Fibroblast of lung (primary cell): ENCODE data around the gene MRI1. TPM values are rescaled to one million over a fixed set of nuclear protein-coding genes. Genes with fewer than 3 reads are reported as not detected.

Source experiments
- DNase-seq, 2 donors: peaks; one replicate each; pipeline versions ENCODE4 v3.0.0 to v3.0.0-alpha.2; 2010; ENCODE audit warnings: low read depth in 2 of 2
- H2AFZ ChIP-seq: 2 replicates; pipeline ENCODE4 v1.5.1; 2012; ENCODE audit warnings: low read length, control low read depth, inconsistent platforms
- H3K27ac ChIP-seq: 2 replicates; pipeline ENCODE4 v1.5.1; 2011; ENCODE audit warnings: low read length, control low read depth; ENCODE audit not compliant: insufficient read depth
- H3K27me3 ChIP-seq: 2 replicates; pipeline ENCODE4 v1.5.1; 2011; ENCODE audit warnings: mild to moderate bottlenecking, low read length; ENCODE audit not compliant: control insufficient read depth, insufficient read depth
- H3K36me3 ChIP-seq: 2 replicates; pipeline ENCODE4 v1.5.1; 2011; ENCODE audit warnings: low read length; ENCODE audit not compliant: control insufficient read depth, insufficient read depth
- H3K4me1 ChIP-seq: 2 replicates; pipeline ENCODE4 v1.5.1; 2011; ENCODE audit warnings: low read length; ENCODE audit not compliant: control insufficient read depth, insufficient read depth; ENCODE audit errors: extremely low read depth
- H3K4me2 ChIP-seq: 2 replicates; pipeline ENCODE4 v1.5.1; 2011; ENCODE audit warnings: low read length, control low read depth; ENCODE audit not compliant: insufficient read depth; ENCODE audit errors: extremely low read depth
- H3K4me3 ChIP-seq, 4 experiments: fragments of 200-600 bp in 1 of 4; sonication (generic) in 1 of 4; replicated peaks in 1 of 4; 2 replicates each; pipeline ENCODE4 v1.5.1; 2011 to 2016; ENCODE audit warnings: low read length in 4 of 4, low read depth in 3 of 4, mild to moderate bottlenecking in 3 of 4, control low read depth in 2 of 4, inconsistent platforms in 1 of 4, mixed read lengths in 1 of 4; ENCODE audit not compliant: insufficient read depth in 1 of 4; ENCODE audit errors: control extremely low read depth in 1 of 4
- H3K79me2 ChIP-seq: 2 replicates; pipeline ENCODE4 v1.5.1; 2012; ENCODE audit warnings: mild to moderate bottlenecking, low read length, inconsistent platforms; ENCODE audit not compliant: control insufficient read depth, insufficient read depth
- H3K9ac ChIP-seq: 2 replicates; pipeline ENCODE4 v1.5.1; 2011; ENCODE audit warnings: mild to moderate bottlenecking, low read length, control low read depth; ENCODE audit not compliant: insufficient read depth
- H3K9me3 ChIP-seq: 2 replicates; pipeline ENCODE4 v1.5.1; 2012; ENCODE audit warnings: low read depth, low read length; ENCODE audit not compliant: control insufficient read depth, insufficient read depth
- H4K20me1 ChIP-seq: 2 replicates; pipeline ENCODE4 v1.5.1; 2011; ENCODE audit warnings: low read length; ENCODE audit not compliant: control insufficient read depth, insufficient read depth; ENCODE audit errors: extremely low read depth
- EZH2 ChIP-seq: IDR thresholded peaks from 2 replicates; pipeline ENCODE4 v1.5.1; 2012; ENCODE audit warnings: low read length, control low read depth, mild to moderate bottlenecking; ENCODE audit errors: missing control alignments
- polyA plus RNA-seq, 2 donors: library from polyadenylated mRNA; depleted of rRNA in 1 of 2; stranded (reverse) in 1 of 2; unstranded in 1 of 2; fragments of >200 nt; gene quantifications; 2 replicates each; pipeline ENCODE4 v1.2.1, GENCODE V29; 2011 to 2012; ENCODE audit warnings: missing spikeins in 1 of 2
- total RNA-seq: library from RNA; depleted of rRNA; stranded (reverse); fragments of >200 nt; gene quantifications from 2 replicates; pipeline ENCODE4 v1.2.1, GENCODE V29; 2014
- TF ChIP-seq, protein P1 (sequence below), 2 donors: IDR thresholded peaks in 1 of 2; conservative IDR thresholded peaks in 1 of 2; 1 replicate in 1 of 2; 2 replicates in 1 of 2; pipeline ENCODE4 v1.5.1; 2011 to 2012; ENCODE audit warnings: low read length in 2 of 2, control low read depth in 1 of 2, inconsistent platforms in 1 of 2, low read depth in 1 of 2, mild to moderate bottlenecking in 1 of 2

Gene MRI1
- total and polyA plus RNA-seq, 2 donors (not counting 1 experiment from before 2014, with no cell fraction given): 17.1 to 17.7 TPM

DNA sequence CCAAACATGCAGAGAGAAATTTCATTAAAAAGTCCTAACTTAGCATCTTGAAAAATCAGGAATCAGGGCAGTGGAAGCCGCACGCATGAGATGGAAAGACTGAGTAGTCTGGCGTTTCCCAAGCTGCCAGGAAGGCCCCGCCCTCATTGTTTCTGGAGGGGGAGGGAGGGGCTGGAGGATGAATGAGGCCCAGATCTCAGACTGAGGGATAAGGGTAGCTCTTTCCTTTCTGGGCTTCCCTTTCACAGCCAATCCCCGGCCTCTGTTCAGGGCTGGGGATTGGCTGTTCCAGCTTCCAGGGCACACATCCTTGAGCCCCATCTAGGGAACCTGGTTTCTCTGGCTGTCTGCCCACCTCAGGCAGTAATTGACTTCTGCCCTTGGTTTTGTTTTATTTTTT is 17.2 kb downstream of the MRI1 start:
- Histone ChIP-seq H2AFZ (no peak overlapping the region), H3K4me2 (peak overlapping the region; percentile 44), H3K4me3 (no peak overlapping the region), H3K36me3 (peaks cover 16% of the 10 kb centered on the region), H3K27me3 (no peaks in the 10 kb centered on the region), H3K9ac (no peak overlapping the region), H3K79me2 (peaks cover 5% of the 10 kb centered on the region), H3K9me3 (no peaks in the 10 kb centered on the region), H3K4me1 (peaks cover 10% of the 10 kb centered on the region), H3K27ac (peak overlapping the region; percentile 50), H4K20me1 (no peaks in the 10 kb centered on the region)
- TF ChIP-seq, protein P1, sequence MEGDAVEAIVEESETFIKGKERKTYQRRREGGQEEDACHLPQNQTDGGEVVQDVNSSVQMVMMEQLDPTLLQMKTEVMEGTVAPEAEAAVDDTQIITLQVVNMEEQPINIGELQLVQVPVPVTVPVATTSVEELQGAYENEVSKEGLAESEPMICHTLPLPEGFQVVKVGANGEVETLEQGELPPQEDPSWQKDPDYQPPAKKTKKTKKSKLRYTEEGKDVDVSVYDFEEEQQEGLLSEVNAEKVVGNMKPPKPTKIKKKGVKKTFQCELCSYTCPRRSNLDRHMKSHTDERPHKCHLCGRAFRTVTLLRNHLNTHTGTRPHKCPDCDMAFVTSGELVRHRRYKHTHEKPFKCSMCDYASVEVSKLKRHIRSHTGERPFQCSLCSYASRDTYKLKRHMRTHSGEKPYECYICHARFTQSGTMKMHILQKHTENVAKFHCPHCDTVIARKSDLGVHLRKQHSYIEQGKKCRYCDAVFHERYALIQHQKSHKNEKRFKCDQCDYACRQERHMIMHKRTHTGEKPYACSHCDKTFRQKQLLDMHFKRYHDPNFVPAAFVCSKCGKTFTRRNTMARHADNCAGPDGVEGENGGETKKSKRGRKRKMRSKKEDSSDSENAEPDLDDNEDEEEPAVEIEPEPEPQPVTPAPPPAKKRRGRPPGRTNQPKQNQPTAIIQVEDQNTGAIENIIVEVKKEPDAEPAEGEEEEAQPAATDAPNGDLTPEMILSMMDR (conservative IDR thresholded peaks at IDR 0.05 in 1 of 2, IDR thresholded peaks at IDR 0.05 in 1 of 2; ENCODE audit: low read depth in 1 of 2, low read length in 2 of 2): no peak
- no peak for TF ChIP-seq EZH2
- DNase-seq: peak; percentile 75 to 95

DNA sequence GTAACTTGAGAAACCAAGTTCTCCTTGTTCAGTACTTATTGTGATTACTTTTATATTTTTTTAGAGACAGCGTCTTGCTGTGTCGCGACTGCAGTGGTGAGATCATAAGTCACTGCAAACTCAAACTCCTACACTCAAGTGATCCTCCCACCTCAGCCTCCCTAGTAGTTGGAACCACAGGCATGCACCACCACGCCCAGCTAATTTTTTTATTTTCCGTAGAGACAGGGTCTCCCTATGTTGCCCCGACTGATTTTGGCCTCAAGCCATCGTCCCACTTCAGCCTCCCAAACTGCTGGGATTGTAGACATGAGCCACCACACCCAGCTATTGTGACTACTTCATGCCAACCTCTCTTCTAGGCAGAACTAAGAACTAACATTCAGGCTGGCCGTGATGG is 18.2 kb downstream of the MRI1 start:
- no peaks in the 10 kb centered on the region for H3K27me3 ChIP-seq
- H3K9ac ChIP-seq: no peak overlapping the region
- no peaks in the 10 kb centered on the region for H4K20me1 ChIP-seq
- H3K4me3 ChIP-seq: no peak overlapping the region
- peaks cover 14% of the 10 kb centered on the region for H3K36me3 ChIP-seq
- H3K79me2 ChIP-seq: no peaks in the 10 kb centered on the region
- no peaks in the 10 kb centered on the region for H3K9me3 ChIP-seq
- H3K4me2 ChIP-seq: no peak overlapping the region
- peaks cover 16% of the 10 kb centered on the region for H3K4me1 ChIP-seq
- H3K27ac ChIP-seq: no peak overlapping the region
- TF ChIP-seq, protein P1 (conservative IDR thresholded peaks at IDR 0.05 in 1 of 2, IDR thresholded peaks at IDR 0.05 in 1 of 2; ENCODE audit: low read depth in 1 of 2, low read length in 2 of 2): no peak
- TF ChIP-seq EZH2: no peak
- H2AFZ ChIP-seq: no peak overlapping the region
- peak in 1 of 2 donors; percentile 67 for DNase-seq

DNA sequence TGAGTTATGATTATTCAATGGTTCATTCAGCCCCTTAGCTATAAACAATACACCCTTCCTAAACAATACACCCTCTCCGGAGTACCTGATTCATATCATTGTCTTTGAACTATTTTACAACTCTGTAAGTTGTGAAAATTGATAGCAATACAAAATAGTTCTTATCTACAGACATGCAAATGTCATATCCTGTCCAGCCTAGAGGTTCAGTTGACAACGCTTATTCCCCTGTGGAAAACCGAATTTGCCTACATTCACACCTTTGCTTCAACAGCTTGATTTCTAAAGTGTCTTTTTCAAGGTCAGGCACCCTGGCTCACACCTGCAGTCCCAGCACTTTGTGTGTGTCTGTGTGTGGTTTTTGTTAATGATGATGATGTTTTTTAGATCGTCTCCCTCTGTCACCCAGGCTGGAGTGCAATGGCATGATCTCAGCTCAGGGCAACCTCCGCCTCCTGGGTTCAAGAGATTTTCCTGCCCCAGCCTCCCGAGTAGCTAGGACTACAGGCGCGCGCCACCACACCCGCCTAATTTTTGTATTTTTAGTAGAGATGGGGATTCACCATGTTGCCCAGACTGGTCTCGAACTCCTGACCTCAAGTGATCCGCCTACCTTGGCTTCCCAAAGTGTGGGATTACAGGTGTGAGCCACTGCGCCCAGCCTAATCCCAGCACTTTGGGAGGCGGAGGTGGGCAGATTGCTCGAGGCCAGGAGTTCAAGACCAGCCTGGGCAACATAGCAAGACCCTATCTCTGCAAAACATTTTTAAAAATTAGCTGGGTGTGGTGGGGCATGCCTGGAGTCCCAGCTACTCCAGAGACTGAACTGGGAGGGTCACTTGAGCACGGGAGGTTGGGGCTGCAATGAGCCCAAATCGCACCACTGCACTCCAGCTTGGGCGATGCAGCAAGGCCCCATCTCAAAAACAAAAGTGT is 19.5 kb downstream of the MRI1 start:
- no peak for DNase-seq
- peaks cover 3% of the 10 kb centered on the region for H3K36me3 ChIP-seq
- H4K20me1 ChIP-seq: no peaks in the 10 kb centered on the region
- no peak overlapping the region for H3K27ac ChIP-seq
- H3K4me1 ChIP-seq: peaks cover 22% of the 10 kb centered on the region
- no peaks in the 10 kb centered on the region for H3K79me2 ChIP-seq
- no peak overlapping the region for H2AFZ ChIP-seq
- H3K4me2 ChIP-seq: no peak overlapping the region
- no peak overlapping the region for H3K4me3 ChIP-seq
- H3K27me3 ChIP-seq: no peaks in the 10 kb centered on the region
- no peaks in the 10 kb centered on the region for H3K9me3 ChIP-seq
- no peak for TF ChIP-seq EZH2
- TF ChIP-seq, protein P1 (conservative IDR thresholded peaks at IDR 0.05 in 1 of 2, IDR thresholded peaks at IDR 0.05 in 1 of 2; ENCODE audit: low read depth in 1 of 2, low read length in 2 of 2): no peak
- H3K9ac ChIP-seq: no peak overlapping the region
